ENCODE data around the gene RUNX1.

- no peak for TF ChIP-seq CTCF (IDR thresholded peaks at IDR 0.05)
- no peak for TF ChIP-seq POLR2A (IDR thresholded peaks at IDR 0.05)
- TF ChIP-seq POLR2AphosphoS5 (IDR thresholded peaks at IDR 0.05): no peak
- TF ChIP-seq EP300 (IDR thresholded peaks at IDR 0.05): no peak
Measured at GRCh38 chr21:35046880-35047229, 2.2 kb downstream of the RUNX1 start.
